CD4-positive, CD25-positive, alpha-beta regulatory T cell (primary cell): ENCODE measurements around the gene SLC47A1. TPM values are rescaled to one million over a fixed set of nuclear protein-coding genes. Genes with fewer than 3 reads are reported as not detected.
A peak's percentile ranks its signal among the peaks of the same experiment; 100 is the strongest.
"Not testable (repeated sequence)": the region's sequence is repeated elsewhere in the genome, so short reads cannot be mapped to it uniquely, and the experiment has no call there.

ENCODE experiments used
- ATAC-seq, 2 donors: fragments of 150-1000 bp; cut with Tn5 transposase; one replicate each; pipeline ENCODE4 v1.10.0; 2021; ENCODE audit warnings: low read depth in 2 of 2, moderate number of reproducible peaks in 2 of 2, moderate library complexity in 1 of 2
- DNase-seq, 3 donors: peaks; one replicate each; pipeline versions ENCODE4 v3.0.0 to v3.0.0-alpha.2; 2012 to 2022; ENCODE audit warnings: mixed read lengths in 1 of 3
- H3K27ac ChIP-seq: one replicate; pipeline ENCODE4 v1.7.0; 2013; ENCODE audit warnings: mild to moderate bottlenecking, low read length; ENCODE audit not compliant: insufficient read depth, poor library complexity, severe bottlenecking
- H3K27me3 ChIP-seq: one replicate; pipeline ENCODE4 v1.7.0; 2013; ENCODE audit warnings: low read length; ENCODE audit not compliant: control insufficient read depth, insufficient read depth
- H3K36me3 ChIP-seq: one replicate; pipeline ENCODE4 v1.7.0; 2013; ENCODE audit warnings: mild to moderate bottlenecking, low read length, moderate library complexity; ENCODE audit not compliant: control insufficient read depth, insufficient read depth
- H3K4me1 ChIP-seq: 2 replicates; pipeline ENCODE4 v1.7.0; 2013; ENCODE audit warnings: mild to moderate bottlenecking, low read length; ENCODE audit not compliant: insufficient read depth, control insufficient read depth, poor library complexity, severe bottlenecking
- H3K4me3 ChIP-seq: one replicate; pipeline ENCODE4 v1.7.0; 2013; ENCODE audit warnings: low read depth, mild to moderate bottlenecking, low read length, moderate library complexity
- H3K9me3 ChIP-seq, 2 experiments: 1 replicate in 1 of 2; 2 replicates in 1 of 2; pipeline ENCODE4 v1.7.0; 2013; ENCODE audit warnings: low read length in 2 of 2, mild to moderate bottlenecking in 1 of 2, moderate library complexity in 1 of 2; ENCODE audit not compliant: control insufficient read depth in 2 of 2
- H3K27ac Mint-ChIP-seq, 3 donors: one replicate each; pipeline ENCODE4 v1.8.0; 2020 to 2022; ENCODE audit warnings: mild to moderate bottlenecking in 3 of 3, mixed read lengths in 3 of 3, moderate library complexity in 2 of 3
- H3K27me3 Mint-ChIP-seq: one replicate; pipeline ENCODE4 v1.8.0; 2022; ENCODE audit warnings: mild to moderate bottlenecking, mixed read lengths
- H3K36me3 Mint-ChIP-seq: one replicate; pipeline ENCODE4 v1.8.0; 2020; ENCODE audit warnings: mixed read lengths
- H3K4me1 Mint-ChIP-seq, 4 donors: one replicate each; pipeline ENCODE4 v1.8.0; 2020 to 2022; ENCODE audit warnings: mixed read lengths in 4 of 4, mild to moderate bottlenecking in 1 of 4
- H3K4me3 Mint-ChIP-seq, 4 donors: one replicate each; pipeline ENCODE4 v1.8.0; 2020 to 2022; ENCODE audit warnings: mild to moderate bottlenecking in 4 of 4, mixed read lengths in 4 of 4, moderate library complexity in 3 of 4
- H3K9me3 Mint-ChIP-seq, 7 donors: one replicate each; pipeline ENCODE4 v1.8.0; 2020 to 2022; ENCODE audit warnings: mixed read lengths in 7 of 7, mild to moderate bottlenecking in 3 of 7, moderate library complexity in 2 of 7
- polyA plus RNA-seq, 4 donors: library from polyadenylated mRNA; unstranded; fragments of 300-500 nt; fragmentation: Illumina TruSeq; gene quantifications; one replicate each; pipeline ENCODE4 v1.2.3, GENCODE V29; 2021
- total RNA-seq: library from RNA; stranded (reverse); gene quantifications from one replicate; pipeline ENCODE4 v1.2.3, GENCODE V29; 2022

The SLC47A1 gene
- total and polyA plus RNA-seq, 5 donors from 2014 or later = 1.0 TPM; not detected in 4

GRCh38 chr17:19509281-19509852, 24.3 kb upstream of the SLC47A1 start:
- not testable (repeated sequence) for DNase-seq, H3K27ac ChIP-seq, H3K4me3 ChIP-seq, H3K4me1 ChIP-seq, H3K9me3 Mint-ChIP-seq, ATAC-seq, H3K9me3 ChIP-seq, H3K36me3 ChIP-seq, H3K36me3 Mint-ChIP-seq, H3K27me3 ChIP-seq
- Mint-ChIP-seq H3K27ac (peak overlapping the region; percentile 26 to 94 (median 62)), H3K27me3 (peaks cover 29% of the 10 kb centered on the region), H3K4me3 (peak overlapping the region in 3 of 4 donors; percentile 89 to 96 (median 96)), H3K4me1 (peaks cover 8 to 22% (median 15%) of the 10 kb centered on the region in 4 donors)

- Mint-ChIP-seq H3K27ac (peak overlapping the region in 1 of 3 donors; percentile 46), H3K4me1 (peaks cover 5 to 20% (median 16%) of the 10 kb centered on the region in 4 donors), H3K36me3 (peaks cover 4% of the 10 kb centered on the region), H3K4me3 (peak overlapping the region in 1 of 4 donors; percentile 44), H3K27me3 (peaks cover 23% of the 10 kb centered on the region), H3K9me3 (peaks cover 0 to 4% (median 0%) of the 10 kb centered on the region in 7 donors)
- Histone ChIP-seq H3K4me1 (peaks cover 10% of the 10 kb centered on the region), H3K27ac (no peak overlapping the region), H3K36me3 (no peaks in the 10 kb centered on the region), H3K27me3 (no peaks in the 10 kb centered on the region), H3K9me3 (no peaks in the 10 kb centered on the region), H3K4me3 (no peak overlapping the region)
- DNase-seq (no peak), ATAC-seq (no peak)
These were observed 22.8 kb upstream of the SLC47A1 start for GRCh38 chr17:19510903-19511302.

- Histone ChIP-seq H3K36me3 (no peaks in the 10 kb centered on the region), H3K4me3 (no peak overlapping the region), H3K27ac (no peak overlapping the region), H3K27me3 (no peaks in the 10 kb centered on the region), H3K4me1 (no peaks in the 10 kb centered on the region), H3K9me3 (no peaks in the 10 kb centered on the region)
- Mint-ChIP-seq H3K4me1 (peaks cover 0 to 9% (median 4%) of the 10 kb centered on the region in 4 donors), H3K4me3 (peak overlapping the region in 1 of 4 donors; percentile 70), H3K27ac (no peak overlapping the region), H3K36me3 (no peaks in the 10 kb centered on the region), H3K9me3 (peaks cover 0 to 2% (median 0%) of the 10 kb centered on the region in 7 donors), H3K27me3 (peaks cover 10% of the 10 kb centered on the region)
- peak in 1 of 2 donors; percentile 55 for ATAC-seq
- DNase-seq = peak; percentile 43 to 67 (median 66)
These were observed 19.7 kb upstream of the SLC47A1 start for GRCh38 chr17:19513897-19514488.

GRCh38 chr17:19517699-19518098, 16.0 kb upstream of the SLC47A1 start:
- Mint-ChIP-seq H3K36me3 (no peaks in the 10 kb centered on the region), H3K27ac (peak overlapping the region in 1 of 3 donors; percentile 7), H3K4me1 (peaks cover 0 to 9% (median 5%) of the 10 kb centered on the region in 4 donors), H3K27me3 (peaks cover 24% of the 10 kb centered on the region), H3K9me3 (peaks cover 0 to 3% (median 0%) of the 10 kb centered on the region in 7 donors), H3K4me3 (no peak overlapping the region)
- ATAC-seq (no peak), DNase-seq (no peak)
- Histone ChIP-seq H3K9me3 (no peaks in the 10 kb centered on the region), H3K27ac (no peak overlapping the region), H3K4me3 (no peak overlapping the region), H3K4me1 (no peaks in the 10 kb centered on the region), H3K27me3 (no peaks in the 10 kb centered on the region), H3K36me3 (no peaks in the 10 kb centered on the region)

- H3K4me1 Mint-ChIP-seq, H3K4me3 Mint-ChIP-seq, DNase-seq, H3K27me3 ChIP-seq, H3K27ac ChIP-seq, H3K9me3 ChIP-seq, H3K36me3 ChIP-seq, H3K36me3 Mint-ChIP-seq, H3K4me3 ChIP-seq, H3K4me1 ChIP-seq, H3K9me3 Mint-ChIP-seq, ATAC-seq: not testable (repeated sequence)
- peak overlapping the region in 1 of 3 donors; percentile 5 for H3K27ac Mint-ChIP-seq
- peaks cover 24% of the 10 kb centered on the region for H3K27me3 Mint-ChIP-seq
These were observed 14.0 kb upstream of the SLC47A1 start for GRCh38 chr17:19519388-19520291.

- Histone ChIP-seq H3K9me3 (no peaks in the 10 kb centered on the region), H3K4me1 (no peaks in the 10 kb centered on the region), H3K4me3 (no peak overlapping the region), H3K36me3 (no peaks in the 10 kb centered on the region), H3K27me3 (no peaks in the 10 kb centered on the region), H3K27ac (no peak overlapping the region)
- peaks cover 0 to 3% (median 0%) of the 10 kb centered on the region in 4 donors for H3K4me1 Mint-ChIP-seq
- ATAC-seq (no peak), DNase-seq (no peak)
- H3K27ac Mint-ChIP-seq = peak overlapping the region in 2 of 3 donors; percentile 55 to 84
- H3K9me3 Mint-ChIP-seq = peaks cover 0 to 2% (median 0%) of the 10 kb centered on the region in 7 donors
- no peaks in the 10 kb centered on the region for H3K36me3 Mint-ChIP-seq
- no peak overlapping the region for H3K4me3 Mint-ChIP-seq
- peaks cover 29% of the 10 kb centered on the region for H3K27me3 Mint-ChIP-seq
These were observed 13.0 kb upstream of the SLC47A1 start for GRCh38 chr17:19520641-19521040.

- Mint-ChIP-seq H3K27me3 (peaks cover 40% of the 10 kb centered on the region), H3K27ac (no peak overlapping the region), H3K4me1 (peaks cover 0 to 3% (median 0%) of the 10 kb centered on the region in 4 donors), H3K9me3 (peaks cover 0 to 2% (median 0%) of the 10 kb centered on the region in 7 donors), H3K4me3 (no peak overlapping the region), H3K36me3 (no peaks in the 10 kb centered on the region)
- H3K4me1 ChIP-seq = no peaks in the 10 kb centered on the region
- no peaks in the 10 kb centered on the region for H3K27me3 ChIP-seq
- H3K4me3 ChIP-seq = no peak overlapping the region
- no peaks in the 10 kb centered on the region for H3K9me3 ChIP-seq
- no peak overlapping the region for H3K27ac ChIP-seq
- no peaks in the 10 kb centered on the region for H3K36me3 ChIP-seq
- ATAC-seq = no peak
- no peak for DNase-seq
These were observed 10.0 kb upstream of the SLC47A1 start for GRCh38 chr17:19523690-19524089.
